Measurements from ENCODE around the gene C2orf92. TPM values are rescaled to one million over a fixed set of nuclear protein-coding genes. Genes with fewer than 3 reads are reported as not detected.
"Not testable (repeated sequence)": the region's sequence is repeated elsewhere in the genome, so short reads cannot be mapped to it uniquely, and the experiment has no call there.

C2orf92 gene
- total RNA-seq = 4.2 and 7.9 TPM in 2 replicates
- polyA plus RNA-seq = 1.8 and 2.7 TPM in 2 replicates
- 0.35 and 0.95 TPM in 2 replicates for polyA plus RNA-seq (2011; cell fraction: cytosol; rRNA removed)
- polyA plus RNA-seq (2011; cell fraction: nucleus; rRNA removed) = 23.7 and 28.6 TPM in 2 replicates
- 3.7 and 3.9 TPM in 2 replicates for polyA plus RNA-seq (2012)
- 3.3 and 3.6 TPM in 2 replicates for polyA minus RNA-seq
- 4.4 TPM for polyA minus RNA-seq (2011; cell fraction: cytosol; rRNA and poly(A)+ RNA removed)
- polyA minus RNA-seq (2011; cell fraction: nucleus; rRNA and poly(A)+ RNA removed) = 9.1 and 9.5 TPM in 2 replicates
- percentile 33 among the genes with signal in this experiment for Bru-seq, nascent RNA
- BruChase-seq, experiment 1, labeled RNA remaining after a 6-hour chase = percentile 35 among the genes with signal in this experiment
- BruChase-seq, experiment 2, labeled RNA remaining after a 2-hour chase = percentile 34 among the genes with signal in this experiment
- long read RNA-seq = 0 reads

DNA sequence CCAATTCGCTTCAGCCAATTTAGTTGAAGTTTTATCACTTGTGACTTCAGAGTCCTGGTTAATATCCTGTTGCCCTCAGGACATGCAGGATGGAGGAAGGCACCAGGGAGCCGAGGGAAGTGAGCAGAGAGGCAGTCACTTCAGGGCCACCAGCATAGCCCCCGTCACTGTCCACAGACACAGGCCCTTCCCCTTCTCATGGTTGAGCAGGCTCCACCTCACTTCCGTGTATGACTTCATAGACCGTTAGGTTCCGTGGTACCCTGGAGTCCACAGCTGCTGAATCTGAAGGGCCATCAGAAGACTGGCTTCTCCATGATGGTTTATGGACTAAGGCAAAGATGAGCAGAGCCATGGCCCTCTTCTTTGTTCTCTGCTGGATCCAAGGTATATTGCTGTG is at the start of gene C2orf92:
Gene C2orf92 (plus strand): TSS at position 266 of the 400 bp plus-strand sequence. CDS start 76 bp downstream, at position 342.
- TF ChIP-seq MYC (IDR thresholded peaks at IDR 0.05; ENCODE audit: low read depth, low read length) = no peak
- Histone ChIP-seq H3K9me1 (replicated peaks; ENCODE audit: control insufficient read depth, extremely low read depth, insufficient read depth, low read length) (no peaks in the 10 kb centered on the region), H3K4me1 (ENCODE audit: control insufficient read depth, extremely low read depth, insufficient read depth, low read length) (no peaks in the 10 kb centered on the region), H3K4me3 (replicated peaks in 1 of 3; ENCODE audit: insufficient read depth in 1 of 3, low read depth in 1 of 3, low read length in 3 of 3) (no peak within 1 kb of the TSS), H2AFZ (ENCODE audit: low read depth, low read length) (no peak within 1 kb of the TSS), H3K79me2 (ENCODE audit: control insufficient read depth, insufficient read depth, low read length) (no peaks in the 10 kb centered on the region), H3K9me3 (replicated peaks; ENCODE audit: control insufficient read depth, insufficient read depth, low read length) (no peaks in the 10 kb centered on the region), H3K9ac (replicated peaks; ENCODE audit: extremely low read depth, insufficient read depth, low read length) (no peak within 1 kb of the TSS), H3K27me3 (ENCODE audit: control insufficient read depth in 2 of 2, insufficient read depth in 2 of 2, low read length in 2 of 2) (no peaks in the 10 kb centered on the region), H4K20me1 (replicated peaks; ENCODE audit: control insufficient read depth, extremely low read depth, insufficient read depth, low read length) (no peaks in the 10 kb centered on the region), H3K36me3 (ENCODE audit: control insufficient read depth in 2 of 2, extremely low read depth in 1 of 2, insufficient read depth in 2 of 2, low read length in 2 of 2) (no peaks in the 10 kb centered on the region), H3K27ac (ENCODE audit: insufficient read depth, low read depth, low read length) (no peak within 1 kb of the TSS), H3K4me2 (ENCODE audit: insufficient read depth, low read length) (no peak within 1 kb of the TSS)
- no TSS peak for BruUV-seq (replicated peaks)
- no peak for DNase-seq (ENCODE audit: low read depth, low spot score)
- ChIA-PET POLR2A (interaction anchor here (0.6 kb wide), 1 partner anchor 15 kb away, joined by 5 read pairs; no protein-coding TSS in a partner anchor), CTCF (interaction anchor here (1.6 kb wide), 1 partner anchor 28 kb away, joined by 3 read pairs; no protein-coding TSS in a partner anchor)
- intact Hi-C loops (cut with micrococcal nuclease) = no loop called here
- dilution Hi-C loops (cut with MboI; ENCODE audit: extremely low pct_ligation_motif_present, low sequenced_read_pairs) = no loop called here
- FAIRE-seq = no peak

DNA sequence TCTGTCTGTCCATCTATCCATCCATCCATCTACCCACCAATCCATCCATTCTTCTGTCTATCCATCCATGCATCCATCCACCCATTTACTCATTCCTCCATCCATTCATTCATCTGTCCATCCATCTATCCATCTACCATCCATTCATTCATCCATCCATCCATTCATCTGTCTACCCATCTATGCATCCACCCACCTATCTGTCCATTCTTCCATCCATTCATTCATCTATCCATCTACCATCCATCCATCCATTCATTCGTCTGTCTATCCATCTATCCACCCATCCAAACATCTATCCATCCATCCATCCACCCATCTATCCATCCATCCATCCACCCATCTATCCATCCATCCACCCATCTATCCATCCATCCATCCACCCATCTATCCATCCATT is 49.0 kb upstream of the C2orf92 start:
- intact Hi-C loops (cut with micrococcal nuclease); H3K4me1 ChIP-seq (ENCODE audit: control insufficient read depth, extremely low read depth, insufficient read depth, low read length); H3K9me1 ChIP-seq (replicated peaks; ENCODE audit: control insufficient read depth, extremely low read depth, insufficient read depth, low read length); DNase-seq (ENCODE audit: low read depth, low spot score); POLR2A ChIA-PET; H4K20me1 ChIP-seq (replicated peaks; ENCODE audit: control insufficient read depth, extremely low read depth, insufficient read depth, low read length); H3K36me3 ChIP-seq (ENCODE audit: control insufficient read depth in 2 of 2, extremely low read depth in 1 of 2, insufficient read depth in 2 of 2, low read length in 2 of 2); H3K79me2 ChIP-seq (ENCODE audit: control insufficient read depth, insufficient read depth, low read length); H3K4me3 ChIP-seq (replicated peaks in 1 of 3; ENCODE audit: insufficient read depth in 1 of 3, low read depth in 1 of 3, low read length in 3 of 3); H3K9me3 ChIP-seq (replicated peaks; ENCODE audit: control insufficient read depth, insufficient read depth, low read length); H3K4me2 ChIP-seq (ENCODE audit: insufficient read depth, low read length); H3K27me3 ChIP-seq (ENCODE audit: control insufficient read depth in 2 of 2, insufficient read depth in 2 of 2, low read length in 2 of 2); H2AFZ ChIP-seq (ENCODE audit: low read depth, low read length); CTCF ChIA-PET; BruUV-seq (replicated peaks); H3K27ac ChIP-seq (ENCODE audit: insufficient read depth, low read depth, low read length); H3K9ac ChIP-seq (replicated peaks; ENCODE audit: extremely low read depth, insufficient read depth, low read length); dilution Hi-C loops (cut with MboI; ENCODE audit: extremely low pct_ligation_motif_present, low sequenced_read_pairs): not testable (repeated sequence)
- FAIRE-seq = peak; percentile 53

DNA sequence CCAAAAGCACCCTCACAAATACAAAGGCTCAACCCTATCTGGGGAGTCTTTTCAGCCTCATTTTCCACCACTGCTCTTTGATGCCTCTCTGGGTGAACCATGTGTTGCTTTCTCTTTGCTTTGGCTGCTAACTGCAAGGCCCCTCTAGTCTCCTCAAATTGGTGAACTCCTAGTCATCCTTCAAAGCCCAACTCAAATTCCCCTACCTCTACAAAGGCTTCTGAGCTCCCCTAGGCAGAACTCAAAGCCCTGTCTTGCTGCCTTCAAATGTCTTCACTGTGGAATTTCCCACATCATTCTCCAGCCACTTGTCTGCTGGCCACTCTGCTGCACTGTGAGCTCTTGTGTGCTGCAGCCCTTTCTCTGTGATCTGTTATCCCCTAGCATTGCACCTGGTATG is 46.5 kb upstream of the C2orf92 start:
- H2AFZ ChIP-seq (ENCODE audit: low read depth, low read length); H3K27me3 ChIP-seq (ENCODE audit: control insufficient read depth in 2 of 2, insufficient read depth in 2 of 2, low read length in 2 of 2); H3K27ac ChIP-seq (ENCODE audit: insufficient read depth, low read depth, low read length); FAIRE-seq; H3K9ac ChIP-seq (replicated peaks; ENCODE audit: extremely low read depth, insufficient read depth, low read length); H3K36me3 ChIP-seq (ENCODE audit: control insufficient read depth in 2 of 2, extremely low read depth in 1 of 2, insufficient read depth in 2 of 2, low read length in 2 of 2); H3K4me3 ChIP-seq (replicated peaks in 1 of 3; ENCODE audit: insufficient read depth in 1 of 3, low read depth in 1 of 3, low read length in 3 of 3); H4K20me1 ChIP-seq (replicated peaks; ENCODE audit: control insufficient read depth, extremely low read depth, insufficient read depth, low read length); dilution Hi-C loops (cut with MboI; ENCODE audit: extremely low pct_ligation_motif_present, low sequenced_read_pairs); POLR2A ChIA-PET; H3K79me2 ChIP-seq (ENCODE audit: control insufficient read depth, insufficient read depth, low read length); BruUV-seq (replicated peaks); H3K4me2 ChIP-seq (ENCODE audit: insufficient read depth, low read length); DNase-seq (ENCODE audit: low read depth, low spot score); CTCF ChIA-PET; H3K9me3 ChIP-seq (replicated peaks; ENCODE audit: control insufficient read depth, insufficient read depth, low read length); H3K9me1 ChIP-seq (replicated peaks; ENCODE audit: control insufficient read depth, extremely low read depth, insufficient read depth, low read length); intact Hi-C loops (cut with micrococcal nuclease); H3K4me1 ChIP-seq (ENCODE audit: control insufficient read depth, extremely low read depth, insufficient read depth, low read length): not testable (repeated sequence)

DNA sequence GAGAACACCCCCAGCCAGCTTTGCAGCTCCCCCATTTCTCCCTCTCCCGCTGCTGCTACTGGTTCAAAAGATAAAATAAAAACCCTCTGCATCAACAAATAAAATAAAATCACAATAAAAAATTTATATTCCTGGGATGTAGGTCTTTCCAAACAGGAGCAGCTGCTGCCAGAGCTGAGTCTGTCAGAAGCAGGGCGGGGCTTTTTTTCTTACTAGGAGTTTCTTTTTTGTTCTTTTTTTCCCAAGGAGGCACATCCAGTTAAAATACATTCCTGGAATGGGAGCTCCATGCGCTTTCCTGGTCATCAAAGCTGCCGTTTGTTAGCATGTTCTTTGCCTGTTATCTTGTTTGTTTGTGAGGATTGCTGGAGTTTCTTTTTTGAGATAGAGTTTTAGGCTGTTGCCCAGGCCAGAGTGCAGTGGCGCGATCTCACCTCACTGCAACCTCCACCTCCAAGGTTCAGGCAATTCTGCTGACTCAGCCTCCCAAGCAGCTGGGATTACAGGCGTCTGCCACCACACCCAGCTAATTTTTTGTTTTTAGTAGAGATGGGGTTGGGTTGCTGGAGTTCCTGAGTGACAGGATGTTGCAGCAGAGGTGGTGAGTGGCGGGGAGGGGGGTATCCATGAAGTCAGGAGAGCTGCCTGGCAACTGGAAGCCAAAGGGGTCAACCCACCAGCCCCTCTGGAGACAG is 44.0 kb upstream of the C2orf92 start:
- CTCF ChIA-PET = not testable (repeated sequence)

More for the DNA sequence above, 44.0 kb upstream of the C2orf92 start:
- H3K79me2 ChIP-seq (ENCODE audit: control insufficient read depth, insufficient read depth, low read length); H4K20me1 ChIP-seq (replicated peaks; ENCODE audit: control insufficient read depth, extremely low read depth, insufficient read depth, low read length); H3K27me3 ChIP-seq (ENCODE audit: control insufficient read depth in 2 of 2, insufficient read depth in 2 of 2, low read length in 2 of 2); H3K36me3 ChIP-seq (ENCODE audit: control insufficient read depth in 2 of 2, extremely low read depth in 1 of 2, insufficient read depth in 2 of 2, low read length in 2 of 2); H3K27ac ChIP-seq (ENCODE audit: insufficient read depth, low read depth, low read length); H2AFZ ChIP-seq (ENCODE audit: low read depth, low read length); H3K4me1 ChIP-seq (ENCODE audit: control insufficient read depth, extremely low read depth, insufficient read depth, low read length); H3K4me3 ChIP-seq (replicated peaks in 1 of 3; ENCODE audit: insufficient read depth in 1 of 3, low read depth in 1 of 3, low read length in 3 of 3); FAIRE-seq; dilution Hi-C loops (cut with MboI; ENCODE audit: extremely low pct_ligation_motif_present, low sequenced_read_pairs); intact Hi-C loops (cut with micrococcal nuclease); H3K4me2 ChIP-seq (ENCODE audit: insufficient read depth, low read length); BruUV-seq (replicated peaks); POLR2A ChIA-PET; H3K9me3 ChIP-seq (replicated peaks; ENCODE audit: control insufficient read depth, insufficient read depth, low read length); DNase-seq (ENCODE audit: low read depth, low spot score); H3K9ac ChIP-seq (replicated peaks; ENCODE audit: extremely low read depth, insufficient read depth, low read length); H3K9me1 ChIP-seq (replicated peaks; ENCODE audit: control insufficient read depth, extremely low read depth, insufficient read depth, low read length): not testable (repeated sequence)

Measured in endothelial cell of umbilical vein (primary cell).